CD4-positive, alpha-beta T cell (primary cell): Measurements from ENCODE around the gene SCYGR8. TPM values are rescaled to one million over a fixed set of nuclear protein-coding genes. Genes with fewer than 3 reads are reported as not detected.

Experiments
- ATAC-seq: fragments of 200-7000 bp; cut with Tn5 transposase; one replicate; pipeline ENCODE4 v1.10.0; 2022; ENCODE audit warnings: mild to moderate bottlenecking; ENCODE audit not compliant: poor library complexity
- CTCF ChIA-PET: fragments of 350-600 bp; sonication (Branson Sonifier 250); formaldehyde crosslinking; loops from one replicate; lab custom pipeline; 2021; ENCODE audit warnings: antibody characterized with exemption, inconsistent platforms; lab: Charles Lee
- POLR2A ChIA-PET: fragments of 350-600 bp; sonication (Branson Sonifier 250); formaldehyde crosslinking; loops from one replicate; lab custom pipeline; 2021; ENCODE audit warnings: antibody characterized with exemption, inconsistent platforms; lab: Charles Lee
- DNase-seq, 14 experiments: peaks; one replicate each; pipeline ENCODE4 v3.0.0-alpha.2; 2013 to 2020; ENCODE audit warnings: mixed read lengths in 2 of 14
- H3K27ac ChIP-seq, 2 donors: one replicate each; pipeline versions ENCODE4 v1.5.1 to v1.7.0; 2013; ENCODE audit warnings: low read length in 2 of 2, low read depth in 1 of 2, mild to moderate bottlenecking in 1 of 2
- H3K27me3 ChIP-seq, 2 experiments: 1 replicate in 1 of 2; 2 replicates in 1 of 2; pipeline versions ENCODE4 v1.6.1 to v1.7.0; 2013; ENCODE audit warnings: low read length in 2 of 2, control low read depth in 1 of 2, mild to moderate bottlenecking in 1 of 2, moderate library complexity in 1 of 2; ENCODE audit not compliant: insufficient read depth in 2 of 2, control insufficient read depth in 1 of 2
- H3K36me3 ChIP-seq: one replicate; pipeline ENCODE4 v1.6.1; 2013; ENCODE audit warnings: low read length, control low read depth; ENCODE audit not compliant: insufficient read depth
- H3K4me1 ChIP-seq: one replicate; pipeline ENCODE4 v1.6.1; 2013; ENCODE audit warnings: low read length, control low read depth; ENCODE audit not compliant: insufficient read depth
- H3K4me3 ChIP-seq: one replicate; pipeline ENCODE4 v1.5.1; 2013; ENCODE audit warnings: mild to moderate bottlenecking, low read length, moderate library complexity
- H3K9me3 ChIP-seq, 2 experiments: 1 replicate in 1 of 2; 2 replicates in 1 of 2; pipeline versions ENCODE4 v1.6.1 to v1.7.0; 2013; ENCODE audit warnings: low read length in 2 of 2, mild to moderate bottlenecking in 2 of 2, control low read depth in 1 of 2, moderate library complexity in 1 of 2; ENCODE audit not compliant: control insufficient read depth in 1 of 2, insufficient read depth in 1 of 2
- H3K27ac Mint-ChIP-seq: one replicate; pipeline ENCODE4 v1.8.0; 2020; ENCODE audit warnings: mixed read lengths
- H3K27me3 Mint-ChIP-seq: one replicate; pipeline ENCODE4 v1.8.0; 2021; ENCODE audit warnings: mixed read lengths
- H3K36me3 Mint-ChIP-seq: one replicate; pipeline ENCODE4 v1.8.0; 2021; ENCODE audit warnings: low read depth, mixed read lengths
- H3K4me1 Mint-ChIP-seq: one replicate; pipeline ENCODE4 v1.8.0; 2021; ENCODE audit warnings: low read depth, mixed read lengths
- H3K4me3 Mint-ChIP-seq: one replicate; pipeline ENCODE4 v1.8.0; 2020; ENCODE audit warnings: mild to moderate bottlenecking, mixed read lengths
- H3K9me3 Mint-ChIP-seq: one replicate; pipeline ENCODE4 v1.8.0; 2020; ENCODE audit warnings: mixed read lengths
- intact Hi-C, 2 experiments: fragments of 100-400 bp; cut with DNase I in 1 of 2; cut with micrococcal nuclease in 1 of 2; formaldehyde crosslinking; loops; one replicate each; pipeline versions ENCODE4 v1.15.1 to v1.9.0; 2023 to 2025; cut with DNase I, micrococcal nuclease
- total RNA-seq, 174 experiments: library from RNA in 2 of 174; stranded (reverse) in 2 of 174; gene quantifications; one replicate each; pipeline ENCODE4 v1.2.3 and lab custom pipeline; 2021 to 2026
- TF ChIP-seq, protein P1 (sequence below): fragments of 200-600 bp; IDR thresholded peaks from one replicate; pipeline ENCODE4 v1.8.0; 2022; ENCODE audit warnings: antibody characterized with exemption, mild to moderate bottlenecking

The SCYGR8 gene
- total RNA-seq, 2 experiments from 2014 or later = not detected

DNA sequence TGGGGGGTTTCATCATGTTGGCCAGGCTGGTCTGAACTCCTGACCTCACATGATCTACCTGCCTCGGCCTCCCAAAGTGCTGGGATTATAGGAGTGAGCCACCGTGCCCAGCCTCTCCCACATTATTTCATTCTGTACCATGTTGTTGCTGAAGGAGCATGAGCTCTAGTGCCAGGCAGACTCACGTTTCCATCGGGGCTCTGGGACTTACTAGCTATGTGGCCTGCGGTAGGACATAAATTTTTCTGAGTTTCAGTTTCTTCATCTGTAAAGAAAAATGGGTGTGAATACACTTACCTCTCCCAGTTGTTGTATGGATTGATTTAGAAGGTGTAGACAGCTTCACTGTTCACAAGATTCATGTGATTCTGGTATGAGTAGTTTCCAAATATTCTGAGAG is 37.1 kb downstream of the SCYGR8 start:
- H3K27me3 ChIP-seq = no peaks in the 10 kb centered on the region
- Mint-ChIP-seq H3K4me3 (peak overlapping the region; percentile 86), H3K27ac (peak overlapping the region; percentile 67), H3K36me3 (no peaks in the 10 kb centered on the region), H3K4me1 (peaks cover 10% of the 10 kb centered on the region), H3K9me3 (no peaks in the 10 kb centered on the region), H3K27me3 (peaks cover 4% of the 10 kb centered on the region)
- H3K4me3 ChIP-seq = peak overlapping the region; percentile 28
- H3K4me1 ChIP-seq = peaks cover 2% of the 10 kb centered on the region
- H3K27ac ChIP-seq = peak overlapping the region in 1 of 2 donors; percentile 29
- POLR2A ChIA-PET = interaction anchor here (1.0 to 1.4 kb wide), 2 partner anchors 31 to 79 kb away, joined by 3 to 4 read pairs; partner anchors contain the start of gene CCL20
- peak in 1 of 14 experiments; percentile 5 for DNase-seq
- H3K9me3 ChIP-seq = no peaks in the 10 kb centered on the region
- CTCF ChIA-PET = interaction anchor here (1.3 to 1.8 kb wide), 2 partner anchors 13 to 17 kb away, joined by 4 read pairs; no protein-coding TSS in a partner anchor
- TF ChIP-seq, protein P1, sequence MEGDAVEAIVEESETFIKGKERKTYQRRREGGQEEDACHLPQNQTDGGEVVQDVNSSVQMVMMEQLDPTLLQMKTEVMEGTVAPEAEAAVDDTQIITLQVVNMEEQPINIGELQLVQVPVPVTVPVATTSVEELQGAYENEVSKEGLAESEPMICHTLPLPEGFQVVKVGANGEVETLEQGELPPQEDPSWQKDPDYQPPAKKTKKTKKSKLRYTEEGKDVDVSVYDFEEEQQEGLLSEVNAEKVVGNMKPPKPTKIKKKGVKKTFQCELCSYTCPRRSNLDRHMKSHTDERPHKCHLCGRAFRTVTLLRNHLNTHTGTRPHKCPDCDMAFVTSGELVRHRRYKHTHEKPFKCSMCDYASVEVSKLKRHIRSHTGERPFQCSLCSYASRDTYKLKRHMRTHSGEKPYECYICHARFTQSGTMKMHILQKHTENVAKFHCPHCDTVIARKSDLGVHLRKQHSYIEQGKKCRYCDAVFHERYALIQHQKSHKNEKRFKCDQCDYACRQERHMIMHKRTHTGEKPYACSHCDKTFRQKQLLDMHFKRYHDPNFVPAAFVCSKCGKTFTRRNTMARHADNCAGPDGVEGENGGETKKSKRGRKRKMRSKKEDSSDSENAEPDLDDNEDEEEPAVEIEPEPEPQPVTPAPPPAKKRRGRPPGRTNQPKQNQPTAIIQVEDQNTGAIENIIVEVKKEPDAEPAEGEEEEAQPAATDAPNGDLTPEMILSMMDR = no peak
- H3K36me3 ChIP-seq = no peaks in the 10 kb centered on the region
- intact Hi-C loops = no loop called here
- ATAC-seq = no peak

DNA sequence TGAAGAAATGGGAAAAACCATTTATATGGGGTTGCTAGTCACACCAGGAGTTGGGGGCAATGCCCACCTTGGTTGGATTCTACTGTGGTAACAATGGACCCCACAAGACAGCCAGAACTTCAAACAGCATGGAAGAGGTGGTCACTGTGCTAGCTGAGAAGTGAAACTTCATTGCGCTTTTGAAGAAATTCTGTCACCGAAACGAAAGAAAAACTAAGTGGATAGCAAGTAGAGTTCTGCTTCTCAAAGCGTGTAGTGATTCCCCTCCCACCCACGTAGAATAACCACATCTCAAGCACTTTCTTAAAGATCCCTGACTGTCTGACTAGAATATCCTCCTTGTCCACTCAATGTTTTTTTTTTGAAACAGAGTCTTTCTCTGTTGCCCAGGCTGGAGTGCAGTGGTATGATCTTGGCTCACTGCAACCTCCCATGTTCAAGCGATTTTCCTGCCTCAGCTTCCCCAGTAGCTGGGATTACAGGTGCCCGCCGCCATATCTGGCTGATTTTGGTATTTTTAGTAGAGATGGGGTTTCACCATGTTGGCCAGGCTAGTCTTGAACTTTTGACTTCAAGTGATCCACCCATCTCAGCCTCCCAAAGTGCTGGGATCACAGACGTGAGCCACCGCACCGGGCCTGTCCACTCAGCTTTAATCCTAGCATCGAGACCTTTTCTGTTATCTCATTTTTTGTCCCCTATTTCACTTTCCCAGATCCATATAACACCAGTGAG is 37.9 kb downstream of the SCYGR8 start:
- Mint-ChIP-seq H3K27me3 (peaks cover 3% of the 10 kb centered on the region), H3K9me3 (no peaks in the 10 kb centered on the region), H3K4me3 (peak overlapping the region; percentile 86), H3K36me3 (no peaks in the 10 kb centered on the region), H3K4me1 (peaks cover 10% of the 10 kb centered on the region), H3K27ac (peak overlapping the region; percentile 67)
- ATAC-seq (peak; percentile 51), DNase-seq (peak in 3 of 14 experiments; percentile 62 to 72 (median 67))
- Histone ChIP-seq H3K27ac (peak overlapping the region in 1 of 2 donors; percentile 29), H3K4me1 (peaks cover 2% of the 10 kb centered on the region), H3K4me3 (peak overlapping the region; percentile 28), H3K9me3 (no peaks in the 10 kb centered on the region), H3K27me3 (no peaks in the 10 kb centered on the region), H3K36me3 (no peaks in the 10 kb centered on the region)
- ChIA-PET POLR2A (interaction anchor here (1.0 to 1.4 kb wide), 2 partner anchors 30 to 79 kb away, joined by 3 to 4 read pairs; partner anchors contain the start of gene CCL20), CTCF (interaction anchor here (0.6 to 1.9 kb wide), 4 partner anchors 13 to 23 kb away, joined by 3 to 5 read pairs (median 4); no protein-coding TSS in a partner anchor)
- TF ChIP-seq, protein P1 = no peak
- intact Hi-C loops = no loop called here

DNA sequence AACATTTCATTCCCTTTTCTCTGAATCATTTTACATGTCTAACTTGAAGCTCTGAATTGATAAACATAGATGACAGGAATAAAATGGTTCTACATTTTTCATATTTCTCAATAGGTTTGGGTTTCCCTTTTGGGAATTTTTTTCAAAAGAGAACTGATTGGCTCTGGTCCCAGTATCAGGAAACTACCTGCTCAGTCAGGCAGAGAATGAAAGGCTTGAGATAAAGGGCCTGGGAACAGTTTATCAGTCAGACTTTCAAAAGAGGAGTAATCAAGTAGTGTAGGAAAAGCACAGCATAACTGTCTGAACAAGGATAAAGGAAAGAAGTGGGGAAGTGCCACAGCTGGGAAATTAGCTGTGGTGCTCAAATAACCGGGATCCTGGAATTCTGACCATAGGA is 39.6 kb downstream of the SCYGR8 start:
- no peaks in the 10 kb centered on the region for H3K9me3 ChIP-seq
- ChIA-PET CTCF (no interaction called here), POLR2A (no interaction called here)
- no peak for DNase-seq
- Mint-ChIP-seq H3K4me1 (peaks cover 10% of the 10 kb centered on the region), H3K9me3 (peaks cover 2% of the 10 kb centered on the region), H3K27me3 (no peaks in the 10 kb centered on the region), H3K36me3 (no peaks in the 10 kb centered on the region), H3K4me3 (no peak overlapping the region), H3K27ac (no peak overlapping the region)
- TF ChIP-seq, protein P1 = no peak
- no peak overlapping the region for H3K27ac ChIP-seq
- ATAC-seq = no peak
- H3K4me1 ChIP-seq = peaks cover 2% of the 10 kb centered on the region
- intact Hi-C loops = no loop called here
- no peaks in the 10 kb centered on the region for H3K36me3 ChIP-seq
- no peaks in the 10 kb centered on the region for H3K27me3 ChIP-seq
- H3K4me3 ChIP-seq = no peak overlapping the region
